K562 (cell line): Measurements from ENCODE around the gene CALY. TPM values are rescaled to one million over a fixed set of nuclear protein-coding genes. Genes with fewer than 3 reads are reported as not detected.

ENCODE experiments used
- ATAC-seq: fragments of 200-7000 bp; cut with Tn5 transposase; 3 replicates; pipeline ENCODE4 v1.9.1; 2020; ENCODE audit warnings: moderate library complexity
- BruUV-seq: library from RNA; stranded (reverse); fragments of 400-500 nt; replicated peaks from 2 replicates; lab custom pipeline; 2021; lab: Mats Ljungman, UMichigan
- CTCF ChIA-PET: fragments of 300-600 bp; formaldehyde crosslinking; extraction: SDS; loops from one replicate; lab custom pipeline; 2021; ENCODE audit warnings: low intra/inter-chr PET ratio; lab: Yijun Ruan, JAX
- POLR2A ChIA-PET: fragments of 300-600, 350-650 bp; sonication (Branson Sonifier 250); formaldehyde crosslinking; extraction: SDS; loops from one replicate; lab custom pipeline; 2021; ENCODE audit warnings: antibody characterized with exemption, inconsistent platforms; lab: Yijun Ruan, JAX
- DNase-seq, 4 experiments: peaks; one replicate each; pipeline versions ENCODE4 v3.0.0 to v3.0.0-alpha.2; 2011 to 2018; ENCODE audit warnings: low spot score in 3 of 4, mixed read lengths in 3 of 4; ENCODE audit errors: extremely low read depth in 1 of 4
- FAIRE-seq: peaks from 2 replicates; lab custom pipeline; 2011; peaks lifted over from hg19 to GRCh38; lab: Jason Lieb, UNC
- H2AFZ ChIP-seq: 2 replicates; pipeline ENCODE4 v1.6.0; 2011; ENCODE audit warnings: low read depth, low read length, control low read depth, inconsistent platforms
- H3K27ac ChIP-seq: fragments of 200-600 bp; 3 replicates; pipeline ENCODE4 v1.8.0; 2011; ENCODE audit warnings: low read depth, mild to moderate bottlenecking, control low read depth, inconsistent platforms, low read length, moderate library complexity, mixed read lengths; ENCODE audit errors: extremely low read depth
- H3K27me3 ChIP-seq, 2 experiments: fragments of 300-600 bp in 1 of 2; 2 replicates in 1 of 2; 3 replicates in 1 of 2; pipeline versions ENCODE4 v1.6.0 to v1.8.0; 2011; ENCODE audit warnings: inconsistent platforms in 2 of 2, low read length in 2 of 2, mild to moderate bottlenecking in 1 of 2, mixed read lengths in 1 of 2, moderate library complexity in 1 of 2; ENCODE audit not compliant: control insufficient read depth in 2 of 2, insufficient read depth in 2 of 2
- H3K36me3 ChIP-seq: fragments of 300-600 bp; 3 replicates; pipeline ENCODE4 v1.8.0; 2011; ENCODE audit warnings: mild to moderate bottlenecking, low read length, inconsistent platforms; ENCODE audit not compliant: control insufficient read depth, insufficient read depth
- H3K4me1 ChIP-seq, 2 experiments: fragments of 200-600 bp in 1 of 2; replicated peaks in 1 of 2; 2 replicates in 1 of 2; 3 replicates in 1 of 2; pipeline versions ENCODE4 v1.5.1 to v1.8.0; 2011; ENCODE audit warnings: inconsistent platforms in 2 of 2, low read length in 2 of 2, mild to moderate bottlenecking in 1 of 2, mixed read lengths in 1 of 2, moderate library complexity in 1 of 2; ENCODE audit not compliant: control insufficient read depth in 2 of 2, insufficient read depth in 2 of 2
- H3K4me2 ChIP-seq: 2 replicates; pipeline ENCODE4 v1.6.1; 2011; ENCODE audit warnings: low read length, control low read depth, inconsistent platforms, mixed read lengths; ENCODE audit not compliant: insufficient read depth
- H3K4me3 ChIP-seq: fragments of 200-600 bp; sonication (generic), shearing (Covaris generic); 2 replicates; pipeline ENCODE4 v1.5.1; 2016; ENCODE audit warnings: control low read depth, inconsistent platforms
- H3K79me2 ChIP-seq: fragments of 200-600 bp; 3 replicates; pipeline ENCODE4 v1.8.0; 2011; ENCODE audit warnings: low read length, inconsistent platforms; ENCODE audit not compliant: control insufficient read depth, insufficient read depth
- H3K9ac ChIP-seq, 2 experiments: 2 replicates each; pipeline versions ENCODE4 v1.6.0 to v1.6.1; 2011; ENCODE audit warnings: low read depth in 2 of 2, low read length in 2 of 2, control low read depth in 1 of 2, inconsistent platforms in 1 of 2, mild to moderate bottlenecking in 1 of 2, mixed read lengths in 1 of 2; ENCODE audit not compliant: insufficient read depth in 1 of 2
- H3K9me1 ChIP-seq: one replicate; pipeline ENCODE4 v1.6.0; 2011; ENCODE audit warnings: inconsistent platforms, mild to moderate bottlenecking, low read length, moderate library complexity; ENCODE audit not compliant: control insufficient read depth, insufficient read depth
- H3K9me3 ChIP-seq: replicated peaks from 2 replicates; pipeline ENCODE4 v1.5.1; 2011; ENCODE audit warnings: low read depth, low read length, inconsistent platforms; ENCODE audit not compliant: control insufficient read depth, insufficient read depth
- H4K20me1 ChIP-seq: replicated peaks from 2 replicates; pipeline ENCODE4 v1.6.1; 2011; ENCODE audit warnings: low read length, inconsistent platforms, mixed read lengths; ENCODE audit not compliant: control insufficient read depth, insufficient read depth
- C11orf30 ChIP-seq: fragments of 450-650 bp; IDR thresholded peaks from 2 replicates; pipeline ENCODE4 v1.6.1; 2016; ENCODE audit warnings: low read depth, mild to moderate bottlenecking
- DACH1 ChIP-seq: fragments of 450-650 bp; IDR thresholded peaks from 2 replicates; pipeline ENCODE4 v1.6.1; 2018; ENCODE audit not compliant: partially characterized antibody
- KDM5B ChIP-seq: fragments of 200-600 bp; sonication (generic); IDR thresholded peaks from 2 replicates; pipeline ENCODE4 v1.6.1; 2012; ENCODE audit warnings: low read depth, mild to moderate bottlenecking, moderate library complexity, low read length, control low read depth, inconsistent platforms; ENCODE audit not compliant: insufficient replicate concordance
- ZNF75A ChIP-seq: fragments of 450-650 bp; formaldehyde crosslinking; IDR thresholded peaks from 2 replicates; pipeline ENCODE4 v1.4.0; 2020; ENCODE audit warnings: mild to moderate bottlenecking
- WGBS: fragments of 100-300 bp; shearing (Covaris generic); methylation state at CpG from one replicate; pipeline ENCODE4 v1.1.6; 2016; ENCODE audit warnings: low coverage, mixed read lengths; ENCODE audit not compliant: insufficient coverage; ENCODE audit errors: missing lambda C conversion rate; 5-methylcytosine and 5-hydroxymethylcytosine counted together
- in situ Hi-C: fragments of 300-500 bp; cut with MboI; formaldehyde crosslinking; loops from 4 replicates; pipeline ENCODE4 v1.15.0; 2018; ENCODE audit warnings: inconsistent platforms, mixed read lengths
- intact Hi-C: fragments of 100-400 bp; cut with micrococcal nuclease; formaldehyde crosslinking; loops from 2 replicates; pipeline ENCODE4 v1.14.2; 2022
- polyA plus RNA-seq, 8 experiments: library from polyadenylated mRNA; depleted of rRNA in 4 of 8; stranded (reverse) in 5 of 8; unstranded in 3 of 8; fragments of >200 nt; fragmentation: Nextera tagmentation in 2 of 8; fragmentation: Illumina TruSeq in 1 of 8; extraction: Ambion mirVana in 2 of 8; extraction: Trizol in 1 of 8; gene quantifications; 2 replicates each; pipeline versions ENCODE4 v1.2.1 to v1.2.3, GENCODE V29; 2011 to 2014; ENCODE audit warnings: inconsistent platforms in 1 of 8, missing spikeins in 1 of 8
- total RNA-seq, 7 experiments: library from RNA; depleted of rRNA in 6 of 7; stranded (reverse); fragments of >200 nt in 6 of 7; fragmentation: Illumina TruSeq in 2 of 7; extraction: Trizol in 2 of 7; gene quantifications; 2 replicates each; pipeline versions ENCODE4 v1.2.1 to v1.2.3, GENCODE V29; 2011 to 2021; ENCODE audit warnings: low replicate concordance in 1 of 7
- TF ChIP-seq, protein P1 (sequence below): sonication (generic); formaldehyde crosslinking; IDR thresholded peaks from 2 replicates; pipeline ENCODE4 v1.8.1; 2022; ENCODE audit warnings: missing genetic modification reagents

CALY gene
- total and polyA plus RNA-seq, 9 of the 15 experiments (the other 6 are each of a cell fraction or from before 2014, with no cell fraction given): not detected

GRCh38 chr10:133339708-133340380 lies 3.1 kb upstream of the CALY start:
- H3K4me1 ChIP-seq: peaks cover 9 to 28% of the 10 kb centered on the region in 2 experiments; a peak in 4 of 5 replicates
- H3K4me3 ChIP-seq: no peak overlapping the region
- no TSS peak for BruUV-seq
- intact Hi-C loops (no loop called here), in situ Hi-C loops (no loop called here)
- ChIA-PET CTCF (no interaction called here), POLR2A (no interaction called here)
- H3K4me2 ChIP-seq: no peak overlapping the region
- H3K27ac ChIP-seq: no peak overlapping the region
- no peaks in the 10 kb centered on the region for H3K79me2 ChIP-seq
- H3K9me1 ChIP-seq: no peaks in the 10 kb centered on the region
- ATAC-seq: no peak
- no peaks in the 10 kb centered on the region for H4K20me1 ChIP-seq
- H3K36me3 ChIP-seq: no peaks in the 10 kb centered on the region
- no peaks in the 10 kb centered on the region for H3K9me3 ChIP-seq
- DNase-seq: no peak
- no peak overlapping the region for H3K9ac ChIP-seq
- no peak overlapping the region for H2AFZ ChIP-seq
- no peak for FAIRE-seq
- 17% methylated on average over 11 of the region's 13 CpGs for WGBS
- peaks cover under 1% of the 10 kb centered on the region in 2 experiments; a peak in 2 of 5 replicates for H3K27me3 ChIP-seq
- no peak for TF ChIP-seq C11orf30
- no peak for TF ChIP-seq DACH1
- TF ChIP-seq ZNF75A (CRISPR knock-in tag): no peak
- no peak for TF ChIP-seq KDM5B
- TF ChIP-seq, protein P1, sequence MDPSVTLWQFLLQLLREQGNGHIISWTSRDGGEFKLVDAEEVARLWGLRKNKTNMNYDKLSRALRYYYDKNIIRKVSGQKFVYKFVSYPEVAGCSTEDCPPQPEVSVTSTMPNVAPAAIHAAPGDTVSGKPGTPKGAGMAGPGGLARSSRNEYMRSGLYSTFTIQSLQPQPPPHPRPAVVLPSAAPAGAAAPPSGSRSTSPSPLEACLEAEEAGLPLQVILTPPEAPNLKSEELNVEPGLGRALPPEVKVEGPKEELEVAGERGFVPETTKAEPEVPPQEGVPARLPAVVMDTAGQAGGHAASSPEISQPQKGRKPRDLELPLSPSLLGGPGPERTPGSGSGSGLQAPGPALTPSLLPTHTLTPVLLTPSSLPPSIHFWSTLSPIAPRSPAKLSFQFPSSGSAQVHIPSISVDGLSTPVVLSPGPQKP (CRISPR knock-in tag): no peak
